Karpas-422 (cell line): ENCODE data around the gene HMSD. TPM values are rescaled to one million over a fixed set of nuclear protein-coding genes. Genes with fewer than 3 reads are reported as not detected.

ENCODE experiments used
- DNase-seq: peaks from one replicate; pipeline ENCODE4 v3.0.0-alpha.2; 2015
- H2AFZ ChIP-seq: fragments of 200-600 bp; sonication (generic); 2 replicates; pipeline ENCODE4 v1.6.1; 2014; ENCODE audit warnings: antibody characterized with exemption, low read length, mixed read lengths
- H3K27ac ChIP-seq: fragments of 200-600 bp; sonication (generic); 2 replicates; pipeline ENCODE4 v1.5.1; 2014; ENCODE audit warnings: mild to moderate bottlenecking, low read length, moderate library complexity
- H3K27me3 ChIP-seq: fragments of 200-600 bp; sonication (generic); 2 replicates; pipeline ENCODE4 v1.6.1; 2014; ENCODE audit warnings: low read length, mixed read lengths
- H3K36me3 ChIP-seq: fragments of 200-600 bp; sonication (generic); 2 replicates; pipeline ENCODE4 v1.6.1; 2014; ENCODE audit warnings: low read length, mixed read lengths; ENCODE audit not compliant: insufficient read depth
- H3K4me1 ChIP-seq: fragments of 200-600 bp; sonication (generic); 2 replicates; pipeline ENCODE4 v1.6.1; 2014; ENCODE audit warnings: mild to moderate bottlenecking, low read length, mixed read lengths
- H3K4me2 ChIP-seq: fragments of 200-600 bp; sonication (generic); 2 replicates; pipeline ENCODE4 v1.6.1; 2014; ENCODE audit warnings: low read length, low read depth, mild to moderate bottlenecking; ENCODE audit not compliant: poor library complexity, severe bottlenecking
- H3K4me3 ChIP-seq: fragments of 200-600 bp; sonication (generic); 2 replicates; pipeline ENCODE4 v1.5.1; 2014; ENCODE audit warnings: mild to moderate bottlenecking, antibody characterized with exemption, low read length, mixed read lengths
- H3K79me2 ChIP-seq: fragments of 200-600 bp; sonication (generic); 2 replicates; pipeline ENCODE4 v1.6.1; 2014; ENCODE audit warnings: mild to moderate bottlenecking, low read length, mixed read lengths
- H3K9ac ChIP-seq: fragments of 200-600 bp; sonication (generic); 2 replicates; pipeline ENCODE4 v1.6.0; 2014; ENCODE audit warnings: low read length
- H3K9me2 ChIP-seq: fragments of 200-600 bp; sonication (generic), shearing (Covaris generic); replicated peaks from 2 replicates; pipeline ENCODE4 v1.6.0; 2014; ENCODE audit warnings: mild to moderate bottlenecking, low read length, moderate library complexity; ENCODE audit not compliant: insufficient read depth
- H3K9me3 ChIP-seq: fragments of 300-700, 200-600 bp; sonication (generic); 2 replicates; pipeline ENCODE4 v1.6.1; 2014; ENCODE audit warnings: low read length, mixed read lengths
- H4K20me1 ChIP-seq: fragments of 200-600 bp; sonication (generic); 2 replicates; pipeline ENCODE4 v1.6.1; 2014; ENCODE audit warnings: mild to moderate bottlenecking, antibody characterized with exemption, low read length, low read depth; ENCODE audit not compliant: insufficient read depth
- total RNA-seq: library from RNA; depleted of rRNA; stranded (reverse); fragments of >200 nt; shearing (Covaris generic); gene quantifications from 2 replicates; pipeline ENCODE4 v1.2.3, GENCODE V29; 2014; ENCODE audit warnings: low replicate concordance

The HMSD gene
- total RNA-seq, 1 experiment from 2014 or later = not detected

DNA sequence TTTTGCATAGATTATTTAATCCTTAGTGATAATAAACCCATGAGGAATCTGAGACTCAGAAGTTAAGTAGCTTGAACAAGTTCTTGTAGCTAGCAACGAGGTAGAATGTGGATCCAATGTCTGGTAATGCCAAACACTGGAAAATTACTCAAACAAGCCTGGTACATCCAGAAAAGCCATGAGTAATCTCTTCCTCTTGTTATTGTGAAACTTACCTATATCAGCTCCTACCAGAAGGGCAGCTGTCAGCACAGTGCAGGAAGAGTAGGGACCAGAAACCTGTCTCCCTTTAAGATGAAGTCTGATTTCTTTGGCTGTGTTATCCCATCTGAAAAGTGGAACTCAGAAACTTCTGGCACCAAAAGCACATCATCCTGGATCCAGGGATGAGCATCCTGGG is 13.0 kb downstream of the HMSD start:
- no peaks in the 10 kb centered on the region for H3K4me1 ChIP-seq
- H2AFZ ChIP-seq = no peak overlapping the region
- H3K79me2 ChIP-seq = no peaks in the 10 kb centered on the region
- no peak overlapping the region for H3K4me2 ChIP-seq
- H3K27ac ChIP-seq = no peak overlapping the region
- no peaks in the 10 kb centered on the region for H3K9me2 ChIP-seq
- no peaks in the 10 kb centered on the region for H3K9me3 ChIP-seq
- DNase-seq = no peak
- H3K4me3 ChIP-seq = no peak overlapping the region
- no peak overlapping the region for H3K9ac ChIP-seq
- H4K20me1 ChIP-seq = no peaks in the 10 kb centered on the region
- no peaks in the 10 kb centered on the region for H3K27me3 ChIP-seq
- H3K36me3 ChIP-seq = no peaks in the 10 kb centered on the region

DNA sequence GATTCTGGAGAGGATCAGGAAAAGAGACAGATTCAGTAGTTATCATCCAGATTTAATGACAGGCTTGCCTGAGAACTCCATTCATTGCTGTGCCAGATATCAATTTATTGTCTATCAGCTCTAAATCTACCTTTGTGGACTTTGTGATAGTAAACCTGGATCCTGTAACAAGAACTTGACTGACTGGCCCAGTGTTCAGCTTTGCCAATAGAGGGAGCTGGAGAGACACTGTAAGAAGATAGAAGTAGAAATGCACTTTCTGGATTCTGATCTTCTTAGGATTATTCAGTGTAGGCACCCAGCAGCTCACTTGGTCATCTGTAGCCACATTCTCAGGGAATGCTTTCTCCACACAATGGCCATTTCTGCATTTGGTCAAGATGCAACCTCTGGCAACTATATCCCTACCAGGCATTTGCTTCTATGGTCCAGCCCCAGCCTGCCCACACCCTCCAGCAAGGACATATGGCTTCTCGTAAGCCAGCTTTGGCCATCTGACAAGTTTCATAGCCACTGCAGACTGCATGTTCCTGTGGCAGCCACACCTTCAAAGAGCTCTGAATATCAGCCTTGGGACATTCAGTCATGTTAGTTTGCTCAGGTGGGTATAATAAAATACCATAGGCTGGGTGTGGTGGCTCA is 14.6 kb downstream of the HMSD start:
- Histone ChIP-seq H3K4me3 (no peak overlapping the region), H3K9ac (no peak overlapping the region), H3K27me3 (no peaks in the 10 kb centered on the region)

DNA sequence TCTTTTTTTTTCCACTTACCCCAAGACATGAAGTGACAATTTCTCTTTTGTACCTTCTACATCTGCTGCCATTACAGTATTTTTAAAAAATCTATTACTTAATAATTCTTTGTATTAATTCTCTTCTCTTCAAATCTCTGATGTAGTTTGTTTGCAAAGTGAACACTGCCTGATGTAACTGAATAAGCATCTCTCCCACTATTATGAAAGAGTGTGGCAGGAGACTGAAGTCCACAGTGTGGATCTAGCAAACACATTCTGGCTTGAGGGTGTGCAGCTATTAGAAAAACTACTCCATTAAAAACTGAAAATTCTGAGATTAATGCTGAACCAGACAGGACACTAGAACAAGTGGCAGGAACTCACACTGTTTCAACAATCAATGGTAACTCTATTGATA is 15.8 kb downstream of the HMSD start:
- H3K79me2 ChIP-seq = no peaks in the 10 kb centered on the region
- no peak overlapping the region for H3K9ac ChIP-seq
- no peak overlapping the region for H3K4me3 ChIP-seq
- no peak overlapping the region for H3K4me2 ChIP-seq
- no peaks in the 10 kb centered on the region for H3K9me2 ChIP-seq
- H4K20me1 ChIP-seq = no peaks in the 10 kb centered on the region
- H3K36me3 ChIP-seq = no peaks in the 10 kb centered on the region
- no peak overlapping the region for H3K27ac ChIP-seq
- H3K9me3 ChIP-seq = no peaks in the 10 kb centered on the region
- DNase-seq = no peak
- peaks cover 6% of the 10 kb centered on the region for H3K4me1 ChIP-seq
- no peak overlapping the region for H2AFZ ChIP-seq
- no peaks in the 10 kb centered on the region for H3K27me3 ChIP-seq

More for the DNA sequence above, 14.6 kb downstream of the HMSD start:
- Histone ChIP-seq H3K4me2 (no peak overlapping the region), H4K20me1 (no peaks in the 10 kb centered on the region), H3K9me2 (no peaks in the 10 kb centered on the region), H3K36me3 (no peaks in the 10 kb centered on the region), H3K27ac (no peak overlapping the region), H3K79me2 (no peaks in the 10 kb centered on the region), H3K4me1 (no peaks in the 10 kb centered on the region), H2AFZ (no peak overlapping the region), H3K9me3 (no peaks in the 10 kb centered on the region)
- DNase-seq = peak; percentile 89

DNA sequence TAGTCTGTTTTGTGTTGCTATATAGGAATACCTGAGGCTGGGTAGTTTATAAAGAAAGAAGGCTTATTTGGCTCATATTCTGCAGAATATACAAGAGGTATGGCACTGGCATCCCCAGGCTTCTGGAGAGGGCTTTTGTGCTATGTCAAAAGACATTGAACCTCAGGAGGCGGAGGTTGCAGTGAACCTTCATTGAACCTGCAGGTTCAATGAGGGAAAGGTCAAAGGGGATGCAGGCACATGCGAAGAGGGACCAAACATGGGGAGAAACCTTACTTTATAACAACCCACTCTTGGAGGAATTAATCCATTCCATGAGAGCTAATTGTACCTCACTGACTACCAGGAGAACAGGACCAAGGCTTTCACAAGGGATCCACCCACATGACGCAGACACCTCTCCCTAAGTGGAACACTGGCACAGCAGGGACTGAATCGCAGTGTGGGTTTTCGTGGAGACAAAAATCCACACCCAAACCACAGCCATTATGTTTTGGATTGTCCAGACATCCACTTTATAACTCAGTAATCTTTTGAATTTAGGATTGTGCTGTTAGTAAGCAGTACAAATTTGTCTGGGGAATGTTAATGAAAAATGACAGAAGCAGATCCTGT is 16.7 kb downstream of the HMSD start:
- Histone ChIP-seq H3K79me2 (no peaks in the 10 kb centered on the region), H3K9me2 (no peaks in the 10 kb centered on the region), H3K27ac (no peak overlapping the region)

DNA sequence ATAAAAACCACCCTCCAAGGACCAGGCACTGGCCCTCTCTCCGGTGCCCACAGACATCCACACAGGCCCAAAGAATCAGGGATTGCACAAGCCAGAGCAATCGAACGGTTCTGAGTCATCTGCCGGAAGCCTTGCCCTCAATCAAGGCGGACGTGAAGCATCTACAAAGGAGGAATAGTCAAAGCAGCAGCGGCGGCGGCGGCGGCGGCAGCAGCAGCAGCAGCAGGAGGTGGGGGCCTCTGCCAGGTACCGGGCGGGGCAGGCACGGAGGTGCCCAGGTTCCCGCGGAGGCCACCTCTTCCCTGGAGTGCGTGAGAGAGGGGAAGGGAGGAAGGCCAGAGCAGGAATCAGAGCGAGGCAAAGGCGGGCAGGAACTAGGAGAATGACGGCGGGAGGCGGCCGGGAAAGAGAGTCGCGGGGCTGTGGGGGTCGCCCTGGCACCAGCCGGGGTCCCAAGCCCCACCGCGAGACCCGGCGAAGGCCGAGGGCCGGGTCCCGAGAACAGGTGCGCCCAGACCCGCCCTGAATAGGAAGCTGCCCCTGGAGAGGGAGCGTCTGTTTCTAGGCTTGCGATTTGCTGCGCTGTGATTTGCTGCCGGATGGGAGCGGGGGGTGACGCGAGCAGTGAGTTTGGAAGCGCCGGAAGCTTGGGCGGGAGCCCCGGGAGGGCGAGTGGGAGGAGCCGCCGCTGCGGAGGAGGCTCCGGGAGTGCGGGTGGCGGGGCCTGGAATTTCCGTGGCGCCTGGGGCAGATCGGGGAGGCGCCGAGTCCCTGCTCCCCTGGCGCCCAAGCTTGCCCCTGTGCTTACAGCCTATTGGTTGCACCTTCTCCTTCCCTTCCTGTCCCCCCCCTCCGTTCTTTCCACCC is 21.1 kb downstream of the HMSD start, which contains the start of gene SERPINB8:
TSS of gene SERPINB8 (plus strand) at position 140 of the 867 bp plus-strand sequence. CDS start 8,228 bp downstream, outside the sequence.
- H4K20me1 ChIP-seq = no peaks in the 10 kb centered on the region
- no peaks in the 10 kb centered on the region for H3K36me3 ChIP-seq
- peak within 1 kb of the TSS; percentile 76 for H3K4me3 ChIP-seq
- H3K9ac ChIP-seq = peak within 1 kb of the TSS; percentile 76
- H3K27ac ChIP-seq = no peak within 1 kb of the TSS
- H3K4me1 ChIP-seq = peaks cover 13% of the 10 kb centered on the region
- H3K9me3 ChIP-seq = no peaks in the 10 kb centered on the region
- no peaks in the 10 kb centered on the region for H3K27me3 ChIP-seq
- H3K79me2 ChIP-seq = no peaks in the 10 kb centered on the region
- peak; percentile 93 for DNase-seq
- peak within 1 kb of the TSS; percentile 87 for H2AFZ ChIP-seq
- peak within 1 kb of the TSS; percentile 80 for H3K4me2 ChIP-seq
- H3K9me2 ChIP-seq = no peaks in the 10 kb centered on the region

More for the DNA sequence above, 16.7 kb downstream of the HMSD start:
- Histone ChIP-seq H4K20me1 (no peaks in the 10 kb centered on the region), H3K4me1 (peaks cover 9% of the 10 kb centered on the region), H3K36me3 (no peaks in the 10 kb centered on the region), H3K9ac (no peak overlapping the region), H2AFZ (no peak overlapping the region), H3K4me3 (no peak overlapping the region), H3K4me2 (no peak overlapping the region), H3K9me3 (no peaks in the 10 kb centered on the region), H3K27me3 (no peaks in the 10 kb centered on the region)
- no peak for DNase-seq

DNA sequence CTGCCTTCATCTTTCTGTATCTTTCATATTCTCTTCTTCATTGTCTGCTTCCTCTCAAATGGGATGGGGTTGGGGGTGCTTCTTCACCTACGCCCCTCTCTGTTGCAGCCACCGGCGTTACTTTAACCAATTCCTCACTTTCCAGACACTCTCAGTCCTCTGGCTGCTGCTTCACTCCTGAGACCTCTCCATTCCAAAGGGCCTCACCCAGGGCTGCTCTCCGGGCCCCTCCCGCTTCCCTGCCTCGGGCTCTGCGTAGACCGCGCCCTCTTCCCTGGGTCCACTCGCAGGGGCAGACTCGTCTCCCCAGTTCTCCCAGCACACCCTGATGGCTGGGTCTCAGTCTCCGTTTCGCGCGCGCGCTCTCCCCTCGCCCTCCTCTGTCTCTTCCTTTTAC is 21.7 kb downstream of the HMSD start:
- Histone ChIP-seq H3K9me3 (no peaks in the 10 kb centered on the region), H3K4me2 (peak overlapping the region; percentile 80), H3K4me3 (peak overlapping the region; percentile 76), H3K9ac (peak overlapping the region; percentile 76), H3K9me2 (no peaks in the 10 kb centered on the region), H3K4me1 (peaks cover 20% of the 10 kb centered on the region), H3K27ac (no peak overlapping the region), H3K36me3 (no peaks in the 10 kb centered on the region), H3K79me2 (no peaks in the 10 kb centered on the region), H4K20me1 (no peaks in the 10 kb centered on the region), H3K27me3 (no peaks in the 10 kb centered on the region), H2AFZ (peak overlapping the region; percentile 87)
- no peak for DNase-seq

DNA sequence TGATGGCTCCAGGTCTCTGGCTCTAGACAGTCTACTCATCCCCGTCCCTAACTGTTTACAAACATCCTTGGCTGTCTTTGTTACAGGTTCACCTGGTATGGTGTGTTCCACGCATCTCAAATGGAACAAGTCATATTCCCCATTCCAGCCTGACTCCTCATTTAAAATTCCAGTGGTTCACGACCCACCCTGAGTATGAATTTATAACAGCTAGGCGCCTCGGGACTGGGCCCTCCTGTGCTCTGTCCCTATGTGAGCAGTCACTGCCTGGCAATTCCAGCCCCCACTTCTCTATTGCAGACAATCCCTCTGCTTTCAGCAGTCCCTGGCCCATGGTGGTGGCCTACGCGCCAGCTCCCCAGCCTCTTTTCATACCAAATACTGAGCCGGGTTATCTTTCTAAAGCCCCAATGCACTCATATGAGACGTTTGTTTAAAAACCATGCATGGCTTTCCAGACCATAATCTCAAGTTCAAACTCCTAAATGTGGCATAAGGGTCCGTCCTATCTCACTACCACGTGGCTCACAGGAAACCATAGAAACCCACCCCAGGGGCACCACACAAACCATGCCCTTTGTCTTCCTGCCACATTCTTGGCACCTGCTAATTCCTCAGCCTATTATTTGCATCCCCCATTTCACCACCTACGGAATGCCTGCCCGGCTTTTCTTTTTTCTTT is 22.4 kb downstream of the HMSD start:
- peak overlapping the region; percentile 76 for H3K4me3 ChIP-seq
- H3K9me3 ChIP-seq = no peaks in the 10 kb centered on the region
- no peak overlapping the region for H3K27ac ChIP-seq
- no peaks in the 10 kb centered on the region for H3K36me3 ChIP-seq
- no peak for DNase-seq
- no peaks in the 10 kb centered on the region for H3K27me3 ChIP-seq
- peaks cover 21% of the 10 kb centered on the region for H3K4me1 ChIP-seq
- no peaks in the 10 kb centered on the region for H3K79me2 ChIP-seq
- peak overlapping the region; percentile 80 for H3K4me2 ChIP-seq
- no peak overlapping the region for H2AFZ ChIP-seq
- H3K9ac ChIP-seq = peak overlapping the region; percentile 76; the same call in 1 of the 2 replicates
- no peaks in the 10 kb centered on the region for H3K9me2 ChIP-seq
- no peaks in the 10 kb centered on the region for H4K20me1 ChIP-seq
